Measurements from ENCODE around the gene CAT.

Gene CAT

DNA sequence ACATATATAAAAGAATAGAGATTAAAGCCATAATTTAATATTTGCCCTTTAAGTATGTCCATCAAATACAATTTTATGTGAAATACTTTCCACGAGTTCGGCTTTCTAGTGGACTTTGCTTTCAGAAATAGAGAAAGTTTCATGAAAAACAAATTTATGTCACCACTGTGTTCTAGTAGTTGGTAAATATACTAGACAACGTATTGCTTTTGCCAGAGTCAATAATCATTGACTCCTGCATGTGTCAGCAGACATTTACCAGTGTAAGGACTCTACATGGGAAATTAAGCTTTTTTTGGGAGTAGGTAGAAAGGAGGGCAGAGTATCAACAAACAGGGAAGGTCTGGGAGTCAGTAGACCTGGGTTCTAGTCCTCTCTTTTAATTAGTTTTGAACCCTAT, 32.3 kb upstream of the CAT start:
- no peak overlapping the region for H3K4me2 ChIP-seq
- H3K27me3 ChIP-seq = no peaks in the 10 kb centered on the region
- no peak overlapping the region for H3K27ac ChIP-seq
- H3K4me3 ChIP-seq = no peak overlapping the region
- no peaks in the 10 kb centered on the region for H4K20me1 ChIP-seq
- H3K4me1 ChIP-seq = peaks cover 0 to 20% (median 0%) of the 10 kb centered on the region in 10 experiments; a peak in 6 of 20 replicates
- peaks cover 0 to 8% (median 0%) of the 10 kb centered on the region in 11 experiments; a peak in 2 of 22 replicates for H3K9me3 ChIP-seq (replicated peaks in 1 of 11)
- H3K36me3 ChIP-seq = no peaks in the 10 kb centered on the region
- H3K9ac ChIP-seq = no peak overlapping the region
- TF ChIP-seq Cebpa-rat (IDR thresholded peaks at IDR 0.05) = no peak

DNA sequence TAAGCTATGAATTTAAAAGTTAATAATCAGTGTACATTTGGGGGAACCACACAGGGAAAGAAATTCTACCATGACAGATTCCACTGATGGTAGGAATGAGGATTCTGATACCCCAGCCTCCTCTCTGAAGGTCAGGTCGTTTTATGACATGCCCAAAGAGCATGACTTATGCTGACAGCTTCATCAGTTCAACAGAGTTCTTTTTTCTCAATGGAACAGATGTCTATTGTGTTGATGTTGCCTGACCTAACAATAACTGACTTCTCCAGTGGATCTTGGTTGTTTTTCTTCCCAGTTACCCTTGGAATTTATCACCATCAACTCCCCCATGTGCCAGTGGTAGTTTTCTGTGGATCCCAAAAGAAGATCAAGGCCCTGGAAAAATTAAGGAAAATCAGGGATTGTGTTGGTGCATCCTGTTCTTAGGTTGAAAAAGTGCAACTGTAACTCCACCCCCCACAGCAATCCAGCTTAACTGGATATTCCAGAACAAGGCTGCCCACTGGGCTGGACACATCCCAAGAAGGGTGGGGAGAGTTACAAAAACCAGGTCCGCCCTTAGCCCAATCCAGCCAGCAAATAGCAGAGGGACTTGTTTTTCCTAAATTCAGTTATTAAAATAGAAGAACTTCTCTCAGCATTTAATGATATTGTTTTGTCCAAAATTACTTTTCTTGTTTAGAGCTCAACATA, 31.5 kb upstream of the CAT start:
- no peak overlapping the region for H3K9ac ChIP-seq
- H3K27me3 ChIP-seq = no peaks in the 10 kb centered on the region
- H3K9me3 ChIP-seq (replicated peaks in 1 of 11) = peaks cover 3 to 17% (median 8%) of the 10 kb centered on the region in 11 experiments
- H3K4me3 ChIP-seq = no peak overlapping the region
- H3K4me2 ChIP-seq = no peak overlapping the region
- peaks cover 0 to 20% (median 0%) of the 10 kb centered on the region in 10 experiments; a peak in 6 of 20 replicates for H3K4me1 ChIP-seq
- no peak overlapping the region for H3K27ac ChIP-seq
- no peak for TF ChIP-seq Cebpa-rat (IDR thresholded peaks at IDR 0.05)
- H3K36me3 ChIP-seq = 0 out of 22 replicates have a peak, but pooled peaks cover 0 to under 1% (median 0%) of the 10 kb centered on the region in 11 experiments
- H4K20me1 ChIP-seq = no peaks in the 10 kb centered on the region

DNA sequence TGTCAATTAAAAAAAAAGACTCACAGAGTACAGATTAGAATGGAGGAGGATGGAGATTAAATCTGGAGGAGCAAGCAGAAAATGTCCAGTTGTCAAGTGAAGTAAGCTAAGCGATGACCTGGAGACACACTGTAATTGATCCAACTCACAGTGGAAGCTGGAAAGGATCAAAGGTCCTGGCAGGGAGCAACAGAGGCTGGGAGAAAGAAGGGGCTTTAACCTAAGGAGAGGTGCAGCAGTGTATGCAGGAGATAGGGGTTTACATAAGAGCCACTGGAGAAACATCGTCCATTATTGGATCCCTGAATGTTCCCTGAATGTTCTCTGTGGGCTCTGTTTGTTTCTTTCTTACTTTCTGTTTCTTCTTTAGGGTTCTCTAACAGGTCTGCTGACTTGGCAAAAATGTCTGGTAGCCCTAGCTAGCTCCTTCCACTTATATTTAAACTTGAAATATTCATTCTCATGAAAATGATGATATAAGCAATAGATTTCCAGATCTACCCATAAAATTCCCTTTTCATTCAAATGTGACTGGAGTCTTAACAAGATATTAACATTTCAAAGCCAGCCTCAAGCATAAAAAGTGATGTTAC, 30.1 kb upstream of the CAT start:
- Histone ChIP-seq H3K4me1 (peaks cover 0 to 20% (median 0%) of the 10 kb centered on the region in 10 experiments; a peak in 6 of 20 replicates), H3K9ac (no peak overlapping the region)

DNA sequence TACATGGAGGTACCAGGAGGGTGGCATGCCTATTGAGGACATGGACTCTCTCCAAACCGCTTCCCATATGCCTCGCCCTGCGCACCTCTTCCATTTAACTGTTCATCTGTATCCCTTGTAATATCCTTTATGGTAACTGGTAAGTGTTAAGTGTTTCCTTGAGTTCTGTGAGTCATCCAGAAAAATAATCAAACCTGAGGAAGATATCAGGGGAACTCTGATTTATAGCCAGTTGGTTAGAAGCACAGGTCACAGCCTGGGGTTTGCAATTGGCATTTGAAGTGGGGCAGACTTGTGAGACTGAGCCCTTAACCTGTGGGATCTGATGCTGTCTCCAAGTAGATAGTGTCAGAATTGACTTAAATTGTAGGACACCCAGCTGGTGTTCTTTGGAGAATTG, 27.6 kb upstream of the CAT start:
- Histone ChIP-seq H3K9ac (no peak overlapping the region), H3K27me3 (no peaks in the 10 kb centered on the region), H3K27ac (no peak overlapping the region), H3K4me3 (no peak overlapping the region), H4K20me1 (no peaks in the 10 kb centered on the region), H3K4me1 (peaks cover 0 to 4% (median 0%) of the 10 kb centered on the region in 10 experiments; a peak in 1 of 20 replicates), H3K4me2 (no peak overlapping the region), H3K36me3 (peaks cover 0 to 5% (median 0%) of the 10 kb centered on the region in 11 experiments; a peak in 1 of 22 replicates), H3K9me3 (replicated peaks in 1 of 11) (peaks cover 30 to 49% (median 41%) of the 10 kb centered on the region in 11 experiments)
- TF ChIP-seq Cebpa-rat (IDR thresholded peaks at IDR 0.05) = no peak

More for the DNA sequence above, 30.1 kb upstream of the CAT start:
- no peaks in the 10 kb centered on the region for H3K27me3 ChIP-seq
- peaks cover 0 to 5% (median 0%) of the 10 kb centered on the region in 11 experiments; a peak in 1 of 22 replicates for H3K36me3 ChIP-seq
- peaks cover 17 to 31% (median 22%) of the 10 kb centered on the region in 11 experiments for H3K9me3 ChIP-seq (replicated peaks in 1 of 11)
- TF ChIP-seq Cebpa-rat (IDR thresholded peaks at IDR 0.05) = no peak
- no peak overlapping the region for H3K27ac ChIP-seq
- H3K4me3 ChIP-seq = no peak overlapping the region
- no peak overlapping the region for H3K4me2 ChIP-seq
- H4K20me1 ChIP-seq = no peaks in the 10 kb centered on the region

DNA sequence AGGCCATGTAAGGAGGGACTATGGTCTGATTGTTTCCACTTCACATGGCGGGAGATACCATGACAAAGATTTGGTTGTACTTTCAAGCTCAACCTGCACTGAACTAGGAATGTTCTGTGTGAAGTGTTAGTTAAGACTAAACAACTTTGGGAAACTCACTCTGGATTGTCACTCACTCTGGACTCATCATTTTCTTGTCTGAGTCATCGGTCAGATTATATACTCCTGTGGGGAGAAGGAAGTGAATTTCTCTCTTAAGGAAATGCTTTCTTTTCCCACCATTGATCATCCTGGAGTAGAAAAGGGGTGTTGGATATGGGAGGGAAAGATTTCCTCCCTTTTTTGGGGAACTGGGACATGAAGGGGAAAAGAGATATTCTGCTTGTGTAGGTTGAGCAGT, 26.9 kb upstream of the CAT start:
- no peak overlapping the region for H3K9ac ChIP-seq
- peaks cover 0 to 5% (median 0%) of the 10 kb centered on the region in 11 experiments; a peak in 1 of 22 replicates for H3K36me3 ChIP-seq
- H4K20me1 ChIP-seq = no peaks in the 10 kb centered on the region
- H3K27me3 ChIP-seq = no peaks in the 10 kb centered on the region
- H3K4me2 ChIP-seq = no peak overlapping the region
- H3K27ac ChIP-seq = no peak overlapping the region
- no peak for TF ChIP-seq Cebpa-rat (IDR thresholded peaks at IDR 0.05)
- H3K4me1 ChIP-seq = no peaks in the 10 kb centered on the region
- H3K9me3 ChIP-seq (replicated peaks in 1 of 11) = peaks cover 30 to 49% (median 41%) of the 10 kb centered on the region in 11 experiments
- H3K4me3 ChIP-seq = no peak overlapping the region

DNA sequence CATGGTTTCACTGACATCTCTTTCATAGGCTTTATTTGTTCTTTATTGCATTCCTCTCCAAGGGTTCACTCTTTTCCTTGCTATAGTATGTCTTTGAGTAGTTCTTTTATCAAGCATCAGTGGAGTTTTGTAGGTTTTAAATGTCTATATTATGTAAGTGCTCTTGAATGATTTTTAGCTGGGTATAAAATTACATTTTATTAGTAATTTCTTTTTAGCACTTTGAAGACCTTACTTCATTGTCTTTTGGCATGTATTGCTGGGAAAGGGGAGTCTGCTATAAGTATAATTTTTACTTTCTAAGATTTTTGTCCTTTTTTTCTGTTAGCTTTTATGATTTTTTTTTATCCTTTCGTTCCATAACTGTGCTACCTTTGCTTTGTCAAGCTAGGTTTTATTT, 25.5 kb upstream of the CAT start:
- Histone ChIP-seq H3K36me3 (peaks cover 0 to 5% (median 0%) of the 10 kb centered on the region in 11 experiments; a peak in 1 of 22 replicates), H3K4me2 (no peak overlapping the region), H4K20me1 (no peaks in the 10 kb centered on the region), H3K9me3 (replicated peaks in 1 of 11) (peaks cover 30 to 49% (median 41%) of the 10 kb centered on the region in 11 experiments), H3K4me3 (no peak overlapping the region), H3K27ac (no peak overlapping the region), H3K4me1 (no peaks in the 10 kb centered on the region), H3K9ac (no peak overlapping the region), H3K27me3 (no peaks in the 10 kb centered on the region)
- no peak for TF ChIP-seq Cebpa-rat (IDR thresholded peaks at IDR 0.05)

DNA sequence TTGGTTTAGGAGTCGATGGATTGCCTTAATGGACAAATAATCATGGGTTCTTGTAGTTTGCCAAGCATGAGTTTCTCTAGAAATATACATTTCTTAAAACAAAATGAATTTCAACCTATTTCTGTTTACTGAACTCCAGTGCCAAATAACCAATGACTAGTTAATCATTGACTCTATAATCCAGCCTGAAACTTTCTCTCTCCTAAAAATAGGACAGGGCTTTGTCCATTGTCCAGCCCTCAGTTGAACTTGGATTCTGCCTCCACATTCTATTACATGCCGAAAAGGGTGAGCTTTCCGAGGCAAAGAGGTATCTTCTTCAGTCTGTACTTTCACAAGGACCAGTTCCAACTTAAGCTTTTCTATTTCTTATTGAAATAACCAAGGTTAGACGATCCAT, 23.2 kb upstream of the CAT start:
- Histone ChIP-seq H3K27ac (no peak overlapping the region), H3K36me3 (peaks cover 0 to 5% (median 0%) of the 10 kb centered on the region in 11 experiments; a peak in 1 of 22 replicates), H3K27me3 (no peaks in the 10 kb centered on the region), H4K20me1 (no peaks in the 10 kb centered on the region), H3K4me2 (no peak overlapping the region), H3K4me1 (no peaks in the 10 kb centered on the region), H3K4me3 (no peak overlapping the region), H3K9me3 (replicated peaks in 1 of 11) (peaks cover 30 to 49% (median 41%) of the 10 kb centered on the region in 11 experiments), H3K9ac (no peak overlapping the region)
- no peak for TF ChIP-seq Cebpa-rat (IDR thresholded peaks at IDR 0.05)

DNA sequence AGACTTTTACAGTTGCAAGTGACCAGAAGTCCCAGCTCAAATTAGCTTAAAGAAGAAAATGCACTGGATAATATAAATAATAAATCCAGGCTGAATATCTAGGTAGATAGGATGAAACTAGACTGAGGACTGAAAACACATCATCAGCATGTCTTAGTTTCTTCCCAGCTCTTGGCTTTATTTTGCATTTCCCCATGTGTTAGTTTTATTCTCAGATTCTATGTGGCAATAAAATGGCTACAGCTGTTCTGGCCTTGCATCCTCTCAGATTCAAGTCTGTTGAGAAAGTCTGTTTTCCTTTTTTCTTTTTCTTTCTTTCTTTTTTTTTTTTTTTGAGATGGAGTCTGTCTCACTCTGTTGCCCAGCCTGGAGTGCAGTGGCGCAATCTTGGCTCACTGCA, 22.6 kb upstream of the CAT start:
- H3K36me3 ChIP-seq = peaks cover 0 to 5% (median 0%) of the 10 kb centered on the region in 11 experiments; a peak in 1 of 22 replicates
- no peak overlapping the region for H3K9ac ChIP-seq
- no peak overlapping the region for H3K27ac ChIP-seq
- H4K20me1 ChIP-seq = no peaks in the 10 kb centered on the region
- H3K4me1 ChIP-seq = no peaks in the 10 kb centered on the region
- H3K9me3 ChIP-seq (replicated peaks in 1 of 11) = peaks cover 30 to 45% (median 41%) of the 10 kb centered on the region in 11 experiments
- TF ChIP-seq Cebpa-rat (IDR thresholded peaks at IDR 0.05) = no peak
- H3K4me3 ChIP-seq = no peak overlapping the region
- H3K4me2 ChIP-seq = no peak overlapping the region
- no peaks in the 10 kb centered on the region for H3K27me3 ChIP-seq

DNA sequence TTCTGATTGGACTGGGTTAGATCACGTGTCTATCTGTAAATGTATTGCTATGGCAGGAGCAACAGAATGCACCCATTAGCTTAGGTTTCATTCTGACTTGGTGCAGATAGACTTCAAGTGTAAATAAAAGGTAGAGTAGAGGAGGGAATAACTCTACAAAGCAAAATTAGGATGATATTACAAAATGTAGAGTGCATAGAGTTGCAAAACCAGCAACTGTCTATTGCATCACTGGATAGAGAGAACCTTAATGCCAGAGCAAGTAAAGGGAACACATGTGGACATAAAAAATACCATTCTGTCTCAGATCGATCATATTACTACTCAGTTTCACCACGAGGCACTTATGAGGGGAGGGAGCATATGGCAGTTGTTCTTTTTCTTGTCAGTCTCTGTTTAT, 22.0 kb upstream of the CAT start:
- Histone ChIP-seq H3K9me3 (replicated peaks in 1 of 11) (peaks cover 30 to 42% (median 38%) of the 10 kb centered on the region in 11 experiments), H3K36me3 (peaks cover 0 to 5% (median 0%) of the 10 kb centered on the region in 11 experiments; a peak in 1 of 22 replicates), H3K4me2 (no peak overlapping the region), H3K9ac (no peak overlapping the region), H3K4me1 (peaks cover 0 to 2% (median under 1%) of the 10 kb centered on the region in 10 experiments; a peak in 12 of 20 replicates), H3K4me3 (no peak overlapping the region), H3K27me3 (no peaks in the 10 kb centered on the region), H4K20me1 (no peaks in the 10 kb centered on the region), H3K27ac (no peak overlapping the region)
- TF ChIP-seq Cebpa-rat (IDR thresholded peaks at IDR 0.05) = no peak
